Endothelial cell of umbilical vein (primary cell): ENCODE data around the gene FAM53A. TPM values are rescaled to one million over a fixed set of nuclear protein-coding genes. Genes with fewer than 3 reads are reported as not detected.

Source experiments
- BruUV-seq: library from RNA; stranded (reverse); fragments of 400-500 nt; replicated peaks from 2 replicates; lab custom pipeline; 2021; lab: Mats Ljungman, UMichigan
- CTCF ChIA-PET: fragments of 300-600, 350-600 bp; sonication (Branson Sonifier 250); formaldehyde crosslinking; loops from one replicate; lab custom pipeline; 2021; ENCODE audit warnings: antibody characterized with exemption, inconsistent platforms; lab: Charles Lee
- POLR2A ChIA-PET: fragments of 300-600, 350-600 bp; sonication (Branson Sonifier 250); formaldehyde crosslinking; loops from one replicate; lab custom pipeline; 2021; ENCODE audit warnings: antibody characterized with exemption, inconsistent platforms; lab: Charles Lee
- DNase-seq: peaks from one replicate; pipeline ENCODE4 v3.0.0-alpha.2; 2011; ENCODE audit warnings: low read depth, low spot score
- FAIRE-seq: peaks from 2 replicates; lab custom pipeline; 2011; peaks lifted over from hg19 to GRCh38; lab: Jason Lieb, UNC
- H2AFZ ChIP-seq: 2 replicates; pipeline ENCODE4 v1.6.0; 2012; ENCODE audit warnings: low read depth, low read length, control low read depth, inconsistent platforms
- H3K27ac ChIP-seq: 2 replicates; pipeline ENCODE4 v1.5.1; 2011; ENCODE audit warnings: low read depth, mild to moderate bottlenecking, control low read depth, low read length, moderate library complexity; ENCODE audit not compliant: insufficient read depth
- H3K27me3 ChIP-seq, 2 experiments: 2 replicates each; pipeline versions ENCODE4 v1.6.0 to v1.6.1; 2011; ENCODE audit warnings: low read length in 2 of 2, mixed read lengths in 1 of 2; ENCODE audit not compliant: control insufficient read depth in 2 of 2, insufficient read depth in 2 of 2
- H3K36me3 ChIP-seq, 2 experiments: 2 replicates in 1 of 2; 3 replicates in 1 of 2; pipeline ENCODE4 v1.5.1; 2011; ENCODE audit warnings: low read length in 2 of 2, mild to moderate bottlenecking in 1 of 2, moderate library complexity in 1 of 2; ENCODE audit not compliant: control insufficient read depth in 2 of 2, insufficient read depth in 2 of 2; ENCODE audit errors: extremely low read depth in 1 of 2
- H3K4me1 ChIP-seq: 3 replicates; pipeline ENCODE4 v1.5.1; 2011; ENCODE audit warnings: mild to moderate bottlenecking, low read length; ENCODE audit not compliant: control insufficient read depth, insufficient read depth; ENCODE audit errors: extremely low read depth
- H3K4me2 ChIP-seq: 2 replicates; pipeline ENCODE4 v1.6.1; 2011; ENCODE audit warnings: low read length, control low read depth, mixed read lengths; ENCODE audit not compliant: insufficient read depth
- H3K4me3 ChIP-seq, 3 experiments: fragments of 200-600 bp in 1 of 3; sonication (generic), shearing (Covaris generic) in 1 of 3; replicated peaks in 1 of 3; 2 replicates each; pipeline ENCODE4 v1.5.1; 2011 to 2016; ENCODE audit warnings: control low read depth in 3 of 3, low read length in 3 of 3, mild to moderate bottlenecking in 2 of 3, inconsistent platforms in 1 of 3, low read depth in 1 of 3, moderate library complexity in 1 of 3; ENCODE audit not compliant: insufficient read depth in 1 of 3
- H3K79me2 ChIP-seq: 2 replicates; pipeline ENCODE4 v1.6.0; 2012; ENCODE audit warnings: low read length, inconsistent platforms; ENCODE audit not compliant: control insufficient read depth, insufficient read depth
- H3K9ac ChIP-seq: replicated peaks from 2 replicates; pipeline ENCODE3; 2011; ENCODE audit warnings: low read length, control low read depth; ENCODE audit not compliant: insufficient read depth; ENCODE audit errors: extremely low read depth
- H3K9me1 ChIP-seq: replicated peaks from 3 replicates; pipeline ENCODE4 v1.6.0; 2011; ENCODE audit warnings: mild to moderate bottlenecking, low read length; ENCODE audit not compliant: control insufficient read depth, insufficient read depth; ENCODE audit errors: extremely low read depth
- H3K9me3 ChIP-seq: replicated peaks from 2 replicates; pipeline ENCODE4 v1.5.1; 2012; ENCODE audit warnings: low read length, inconsistent platforms; ENCODE audit not compliant: control insufficient read depth, insufficient read depth
- H4K20me1 ChIP-seq: replicated peaks from 2 replicates; pipeline ENCODE3; 2011; ENCODE audit warnings: mild to moderate bottlenecking, low read length; ENCODE audit not compliant: control insufficient read depth, insufficient read depth; ENCODE audit errors: extremely low read depth
- CTCF ChIP-seq, 2 donors: IDR thresholded peaks; 1 replicate in 1 of 2; 2 replicates in 1 of 2; pipeline ENCODE4 v1.5.1; 2011; ENCODE audit warnings: low read length in 2 of 2, mild to moderate bottlenecking in 2 of 2, moderate library complexity in 2 of 2, control low read depth in 1 of 2, inconsistent platforms in 1 of 2, low read depth in 1 of 2; ENCODE audit not compliant: insufficient read depth in 1 of 2; ENCODE audit errors: extremely low read depth in 1 of 2
- GATA2 ChIP-seq: IDR thresholded peaks from 2 replicates; pipeline ENCODE4 v1.7.0; 2011; ENCODE audit warnings: low read depth, mild to moderate bottlenecking, moderate library complexity, mixed read lengths, low read length; ENCODE audit not compliant: insufficient read length, insufficient read depth
- JUN ChIP-seq: IDR thresholded peaks from 2 replicates; pipeline ENCODE4 v1.6.1; 2011; ENCODE audit warnings: borderline replicate concordance, low read depth; ENCODE audit not compliant: insufficient read length, insufficient read depth
- MYC ChIP-seq: IDR thresholded peaks from one replicate; pipeline ENCODE4 v1.6.1; 2011; ENCODE audit warnings: mild to moderate bottlenecking, low read depth, low read length
- POLR2A ChIP-seq: IDR thresholded peaks from 2 replicates; pipeline ENCODE4 v1.6.1; 2012; ENCODE audit warnings: low read depth, mild to moderate bottlenecking, control low read depth, low read length
- dilution Hi-C: fragments of 300-500 bp; cut with MboI; formaldehyde crosslinking; loops from one replicate; pipeline ENCODE4 v1.15.0; 2019; ENCODE audit warnings: low sequenced_read_pairs; ENCODE audit not compliant: extremely low pct_ligation_motif_present
- intact Hi-C: fragments of 100-400 bp; cut with micrococcal nuclease; formaldehyde crosslinking; loops from one replicate; pipeline ENCODE4 v1.10.0; 2022
- polyA plus RNA-seq, 4 experiments: library from polyadenylated mRNA; depleted of rRNA in 3 of 4; stranded (reverse) in 3 of 4; unstranded in 1 of 4; fragments of >200 nt; gene quantifications; 2 replicates each; pipeline versions ENCODE4 v1.2.1 to v1.2.3, GENCODE V29; 2011 to 2012; ENCODE audit warnings: missing spikeins in 1 of 4
- total RNA-seq: library from RNA; stranded (reverse); gene quantifications from 2 replicates; pipeline ENCODE4 v1.2.3, GENCODE V29; 2021

The FAM53A gene
- total and polyA plus RNA-seq, 2 donors (not counting 3 experiments of a cell fraction or from before 2014, with no cell fraction given) = 1.3 to 1.7 TPM

GRCh38 chr4:1726146-1726934 lies 42.2 kb upstream of the FAM53A start:
- ChIA-PET POLR2A (no interaction called here), CTCF (interaction anchor here (0.7 to 12.0 kb wide), 8 partner anchors 12 to 43 kb away, joined by 3 to 347 read pairs (median 6); partner anchors contain the start of genes FAM53A and SLBP)
- H3K4me2 ChIP-seq = peak overlapping the region; percentile 12
- TF ChIP-seq GATA2 (no peak), CTCF (IDR thresholded peaks at IDR 0.05; ENCODE audit: extremely low read depth in 1 of 2, insufficient read depth in 1 of 2, low read depth in 1 of 2, low read length in 2 of 2) (peak; percentile 97 to 98)
- FAIRE-seq (peak; percentile 95), DNase-seq (peak; percentile 93)
- H3K27me3 ChIP-seq = no peaks in the 10 kb centered on the region
- peaks cover 47% of the 10 kb centered on the region for H3K4me1 ChIP-seq
- H3K27ac ChIP-seq = peak overlapping the region; percentile 70
- peaks cover 6 to 11% of the 10 kb centered on the region in 2 experiments for H3K36me3 ChIP-seq
- no TSS peak for BruUV-seq
- H3K9me3 ChIP-seq = no peaks in the 10 kb centered on the region
- H3K9me1 ChIP-seq = no peaks in the 10 kb centered on the region
- intact Hi-C loops (loop anchor here (1.0 kb wide), 1 partner anchor 33 kb away; no protein-coding TSS in a partner anchor), dilution Hi-C loops (no loop called here)
- H2AFZ ChIP-seq = peak overlapping the region; percentile 31
- H3K4me3 ChIP-seq = no peak overlapping the region
- H4K20me1 ChIP-seq = no peaks in the 10 kb centered on the region
- H3K79me2 ChIP-seq = peaks cover 76% of the 10 kb centered on the region
- H3K9ac ChIP-seq = peak overlapping the region; percentile 56

GRCh38 chr4:1725521-1725920 lies 41.4 kb upstream of the FAM53A start:
- BruUV-seq = no TSS peak
- TF ChIP-seq JUN (no peak), GATA2 (no peak), POLR2A (no peak), MYC (no peak), CTCF (IDR thresholded peaks at IDR 0.05; ENCODE audit: extremely low read depth in 1 of 2, insufficient read depth in 1 of 2, low read depth in 1 of 2, low read length in 2 of 2) (no peak)
- Histone ChIP-seq H3K9me1 (no peaks in the 10 kb centered on the region), H3K27ac (no peak overlapping the region), H2AFZ (no peak overlapping the region), H3K4me3 (no peak overlapping the region), H3K9me3 (no peaks in the 10 kb centered on the region), H3K27me3 (no peaks in the 10 kb centered on the region), H3K79me2 (peaks cover 69% of the 10 kb centered on the region), H4K20me1 (no peaks in the 10 kb centered on the region), H3K9ac (no peak overlapping the region), H3K4me1 (peaks cover 47% of the 10 kb centered on the region), H3K4me2 (no peak overlapping the region), H3K36me3 (peaks cover 5 to 6% of the 10 kb centered on the region in 2 experiments)
- FAIRE-seq = no peak
- CTCF ChIA-PET = interaction anchor here (1.8 to 12.0 kb wide), 3 partner anchors 12 to 33 kb away, joined by 5 to 347 read pairs (median 9); partner anchors contain the start of gene SLBP
- intact Hi-C loops (no loop called here), dilution Hi-C loops (no loop called here)
- DNase-seq = no peak
- POLR2A ChIA-PET = no interaction called here
